Activated T-helper 2 cell treated with anti-CD3 and anti-CD28 coated beads, Interferon-gamma antibody, Interleukin-2, Interleukin-4, amounts not matched to agents 10 μg/mL and 5 μg/mL and 100 μg/mL, durations not matched to agents 14 hours and 24 hours and 36 hours (primary cell): ENCODE results near the gene SEMA3F. TPM values are rescaled to one million over a fixed set of nuclear protein-coding genes. Genes with fewer than 3 reads are reported as not detected.

ENCODE experiments used
- DNase-seq: peaks from one replicate; pipeline ENCODE4 v3.0.0; 2021; ENCODE audit warnings: low spot score
- H3K27ac Mint-ChIP-seq: one replicate; pipeline ENCODE4 v1.8.0; 2021; ENCODE audit warnings: mixed read lengths
- H3K27me3 Mint-ChIP-seq: one replicate; pipeline ENCODE4 v1.8.0; 2021; ENCODE audit warnings: low read depth, mixed read lengths
- H3K36me3 Mint-ChIP-seq: one replicate; pipeline ENCODE4 v1.8.0; 2021; ENCODE audit warnings: low read depth, mixed read lengths
- H3K4me1 Mint-ChIP-seq: one replicate; pipeline ENCODE4 v1.8.0; 2021; ENCODE audit warnings: low read depth, mixed read lengths
- H3K4me3 Mint-ChIP-seq: one replicate; pipeline ENCODE4 v1.8.0; 2021; ENCODE audit warnings: low read depth, mild to moderate bottlenecking, moderate library complexity, mixed read lengths
- H3K9me3 Mint-ChIP-seq: one replicate; pipeline ENCODE4 v1.8.0; 2021; ENCODE audit warnings: mixed read lengths
- intact Hi-C: fragments of 100-400 bp; cut with micrococcal nuclease; formaldehyde crosslinking; loops from one replicate; pipeline ENCODE4 v1.15.1; 2023
- total RNA-seq: library from RNA; stranded (reverse); gene quantifications from 2 replicates; pipeline ENCODE4 v1.2.3, GENCODE V29; 2022

Gene SEMA3F
- total RNA-seq, 1 donor from 2014 or later = 0.21 TPM

DNA sequence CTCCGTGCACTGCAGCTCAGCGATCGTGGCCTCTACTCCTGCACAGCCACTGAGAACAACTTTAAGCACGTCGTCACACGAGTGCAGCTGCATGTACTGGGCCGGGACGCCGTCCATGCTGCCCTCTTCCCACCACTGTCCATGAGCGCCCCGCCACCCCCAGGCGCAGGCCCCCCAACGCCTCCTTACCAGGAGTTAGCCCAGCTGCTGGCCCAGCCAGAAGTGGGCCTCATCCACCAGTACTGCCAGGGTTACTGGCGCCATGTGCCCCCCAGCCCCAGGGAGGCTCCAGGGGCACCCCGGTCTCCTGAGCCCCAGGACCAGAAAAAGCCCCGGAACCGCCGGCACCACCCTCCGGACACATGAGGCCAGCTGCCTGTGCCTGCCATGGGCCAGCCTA lies 32.6 kb downstream of the SEMA3F start:
- H3K27ac Mint-ChIP-seq = no peak overlapping the region
- no peak overlapping the region for H3K4me3 Mint-ChIP-seq
- H3K9me3 Mint-ChIP-seq = no peaks in the 10 kb centered on the region
- peaks cover 2% of the 10 kb centered on the region for H3K4me1 Mint-ChIP-seq
- H3K36me3 Mint-ChIP-seq = no peaks in the 10 kb centered on the region
- no peak for DNase-seq
- peaks cover 2% of the 10 kb centered on the region for H3K27me3 Mint-ChIP-seq
- intact Hi-C loops = loop anchor here (2.0 kb wide), 1 partner anchor 67 kb away; no protein-coding TSS in a partner anchor

DNA sequence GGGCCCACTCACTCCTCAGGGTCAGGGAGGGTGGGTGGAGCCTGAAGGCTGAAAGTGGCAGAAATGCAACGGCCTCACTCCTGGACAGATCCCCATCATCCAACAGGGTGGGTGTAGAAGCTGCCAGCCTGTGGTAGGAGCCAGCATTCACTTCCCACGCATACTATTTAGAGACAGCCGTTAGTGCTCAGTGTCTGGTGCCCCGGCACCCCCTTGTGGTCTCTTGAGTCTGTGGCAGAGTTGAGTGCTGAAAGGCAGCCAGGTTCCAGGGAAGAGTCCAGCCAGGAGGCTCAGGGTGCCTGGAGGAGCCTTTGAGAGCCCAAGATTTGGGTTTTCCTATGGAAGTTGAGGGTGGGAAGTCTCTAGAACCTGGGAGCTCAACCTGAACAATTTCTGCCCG lies 34.1 kb downstream of the SEMA3F start:
- H3K4me3 Mint-ChIP-seq = no peak overlapping the region
- peaks cover 2% of the 10 kb centered on the region for H3K4me1 Mint-ChIP-seq
- H3K36me3 Mint-ChIP-seq = no peaks in the 10 kb centered on the region
- H3K27me3 Mint-ChIP-seq = peaks cover 6% of the 10 kb centered on the region
- no peaks in the 10 kb centered on the region for H3K9me3 Mint-ChIP-seq
- intact Hi-C loops = loop anchor here (2.0 kb wide), 1 partner anchor 68 kb away; no protein-coding TSS in a partner anchor
- H3K27ac Mint-ChIP-seq = no peak overlapping the region
- DNase-seq = peak; percentile 24

DNA sequence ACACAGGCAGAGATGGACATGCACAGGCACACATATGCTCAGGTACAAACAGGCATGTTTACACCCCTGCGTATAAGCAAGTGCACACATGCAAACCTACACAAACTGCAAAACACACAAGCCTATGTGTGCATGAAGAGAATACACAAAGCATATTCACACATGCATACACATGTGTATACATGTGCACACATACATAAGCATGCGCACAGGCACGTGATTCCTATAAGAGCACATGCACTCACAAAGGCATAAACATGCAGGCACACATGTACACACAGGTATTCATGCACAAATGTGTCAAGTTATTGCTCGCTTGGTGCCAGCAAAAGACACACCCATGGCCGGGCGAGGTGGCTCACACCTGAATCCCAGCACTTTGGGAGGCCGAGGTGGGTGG lies 34.9 kb downstream of the SEMA3F start:
- DNase-seq = no peak
- peaks cover 2% of the 10 kb centered on the region for H3K4me1 Mint-ChIP-seq

DNA sequence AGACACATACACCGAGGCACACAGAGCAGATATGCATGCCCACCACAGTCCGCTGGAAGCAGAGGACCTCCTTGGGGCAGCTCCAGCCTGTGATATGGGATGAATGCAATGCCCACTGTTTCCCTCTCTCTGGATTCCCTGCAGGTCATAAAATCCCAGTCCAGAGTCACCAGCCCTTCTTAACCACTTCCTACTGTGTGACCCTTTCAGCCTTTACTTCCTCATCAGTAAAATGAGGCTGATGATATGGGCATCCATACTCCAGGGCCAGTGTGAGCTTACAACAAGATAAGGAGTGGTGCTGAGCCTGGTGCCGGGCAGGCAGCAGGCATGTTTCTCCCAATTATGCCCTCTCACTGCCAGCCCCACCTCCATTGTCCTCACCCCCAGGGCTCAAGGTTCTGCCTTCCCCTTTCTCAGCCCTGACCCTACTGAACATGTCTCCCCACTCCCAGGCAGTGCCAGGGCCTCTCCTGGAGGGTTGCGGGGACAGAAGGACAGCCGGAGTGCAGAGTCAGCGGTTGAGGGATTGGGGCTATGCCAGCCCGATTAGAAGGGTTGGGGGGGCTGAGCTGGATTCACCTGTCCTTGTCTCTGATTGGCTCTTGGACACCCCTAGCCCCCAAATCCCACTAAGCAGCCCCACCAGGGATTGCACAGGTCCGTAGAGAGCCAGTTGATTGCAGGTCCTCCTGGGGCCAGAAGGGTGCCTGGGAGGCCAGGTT lies 36.0 kb downstream of the SEMA3F start, which contains the start of gene GNAT1:
GNAT1 (plus strand) TSS at position 675 of the 725 bp plus-strand sequence. CDS start 116 bp downstream, outside the sequence.
- intact Hi-C loops = loop anchor here (10.0 kb wide), 1 partner anchor 354 kb away; no protein-coding TSS in a partner anchor
- no peak within 1 kb of the TSS for H3K27ac Mint-ChIP-seq
- H3K27me3 Mint-ChIP-seq = peaks cover 13% of the 10 kb centered on the region
- no peaks in the 10 kb centered on the region for H3K36me3 Mint-ChIP-seq
- no peaks in the 10 kb centered on the region for H3K9me3 Mint-ChIP-seq
- no peak for DNase-seq
- no peak within 1 kb of the TSS for H3K4me3 Mint-ChIP-seq
- H3K4me1 Mint-ChIP-seq = peaks cover 2% of the 10 kb centered on the region

More for the DNA sequence above, 34.9 kb downstream of the SEMA3F start:
- Mint-ChIP-seq H3K9me3 (no peaks in the 10 kb centered on the region), H3K27ac (no peak overlapping the region), H3K36me3 (no peaks in the 10 kb centered on the region), H3K27me3 (peaks cover 11% of the 10 kb centered on the region), H3K4me3 (no peak overlapping the region)
- intact Hi-C loops = loop anchor here (2.0 to 10.0 kb wide), 2 partner anchors 69 to 355 kb away; no protein-coding TSS in a partner anchor

DNA sequence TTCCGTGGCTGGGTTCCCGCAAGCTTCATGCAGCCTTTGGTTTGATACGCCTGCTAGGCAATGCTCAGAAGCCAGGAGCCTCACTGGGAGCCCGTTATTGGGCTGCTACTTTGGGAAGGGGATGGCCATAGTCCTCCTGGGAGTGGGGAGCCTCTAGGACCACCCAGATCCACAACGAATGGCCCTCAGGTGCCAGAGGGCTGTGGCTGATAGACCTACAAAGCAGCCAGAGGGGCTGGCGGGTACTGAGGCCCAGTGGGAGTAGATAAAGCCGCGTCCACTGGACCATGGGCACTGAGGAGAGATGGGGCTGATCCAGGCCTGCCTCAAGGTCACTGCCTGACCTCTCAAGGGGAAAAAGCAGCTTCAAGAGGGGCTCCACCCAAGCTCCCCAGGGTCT lies 37.0 kb downstream of the SEMA3F start:
- intact Hi-C loops = loop anchor here (1.0 to 10.0 kb wide), 3 partner anchors 34 to 353 kb away; no protein-coding TSS in a partner anchor
- no peak for DNase-seq
- no peaks in the 10 kb centered on the region for H3K9me3 Mint-ChIP-seq
- peaks cover 18% of the 10 kb centered on the region for H3K27me3 Mint-ChIP-seq
- no peaks in the 10 kb centered on the region for H3K36me3 Mint-ChIP-seq
- H3K27ac Mint-ChIP-seq = no peak overlapping the region
- peaks cover 2% of the 10 kb centered on the region for H3K4me1 Mint-ChIP-seq
- H3K4me3 Mint-ChIP-seq = no peak overlapping the region

DNA sequence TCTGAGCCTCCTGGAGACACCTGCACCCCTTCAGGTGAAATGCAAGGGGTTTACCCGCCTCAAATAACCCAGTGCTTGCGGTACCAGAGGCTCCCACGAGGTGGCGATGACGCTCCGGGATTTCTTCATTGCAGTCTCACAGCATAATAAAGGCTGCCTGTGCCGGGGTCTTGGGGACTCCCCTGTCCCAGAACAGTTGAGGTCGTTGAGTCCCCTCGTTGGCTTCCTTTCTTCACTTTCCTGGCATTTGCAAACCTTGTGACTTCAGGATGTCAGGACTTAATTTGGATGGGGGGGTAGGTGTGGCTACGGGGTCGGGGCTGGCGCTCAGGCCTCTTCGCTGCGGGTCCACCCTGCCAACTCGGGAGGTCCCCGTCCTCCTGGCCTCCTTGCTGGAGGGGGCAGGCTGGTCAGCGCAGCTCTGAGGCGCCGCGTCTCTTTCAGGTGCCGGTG lies 37.6 kb downstream of the SEMA3F start:
- DNase-seq = peak; percentile 75
- Mint-ChIP-seq H3K27ac (no peak overlapping the region), H3K27me3 (peaks cover 20% of the 10 kb centered on the region), H3K4me3 (no peak overlapping the region), H3K4me1 (peaks cover 2% of the 10 kb centered on the region), H3K9me3 (no peaks in the 10 kb centered on the region), H3K36me3 (no peaks in the 10 kb centered on the region)
- intact Hi-C loops = loop anchor here (1.0 to 10.0 kb wide), 3 partner anchors 34 to 352 kb away; no protein-coding TSS in a partner anchor

DNA sequence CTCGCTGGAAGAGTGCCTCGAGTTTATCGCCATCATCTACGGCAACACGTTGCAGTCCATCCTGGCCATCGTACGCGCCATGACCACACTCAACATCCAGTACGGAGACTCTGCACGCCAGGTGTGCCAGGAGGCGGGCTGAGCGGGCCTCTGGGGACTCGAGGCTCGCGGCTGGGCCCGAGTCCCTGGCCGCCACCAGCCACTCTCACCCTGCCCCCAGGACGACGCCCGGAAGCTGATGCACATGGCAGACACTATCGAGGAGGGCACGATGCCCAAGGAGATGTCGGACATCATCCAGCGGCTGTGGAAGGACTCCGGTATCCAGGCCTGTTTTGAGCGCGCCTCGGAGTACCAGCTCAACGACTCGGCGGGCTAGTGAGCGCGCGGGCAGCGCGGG lies 38.2 kb downstream of the SEMA3F start:
- DNase-seq = no peak
- H3K4me1 Mint-ChIP-seq = peaks cover 2% of the 10 kb centered on the region
- no peak overlapping the region for H3K4me3 Mint-ChIP-seq
- H3K36me3 Mint-ChIP-seq = no peaks in the 10 kb centered on the region
- intact Hi-C loops = loop anchor here (10.0 kb wide), 1 partner anchor 352 kb away; no protein-coding TSS in a partner anchor
- H3K9me3 Mint-ChIP-seq = no peaks in the 10 kb centered on the region
- H3K27ac Mint-ChIP-seq = no peak overlapping the region
- peaks cover 20% of the 10 kb centered on the region for H3K27me3 Mint-ChIP-seq

DNA sequence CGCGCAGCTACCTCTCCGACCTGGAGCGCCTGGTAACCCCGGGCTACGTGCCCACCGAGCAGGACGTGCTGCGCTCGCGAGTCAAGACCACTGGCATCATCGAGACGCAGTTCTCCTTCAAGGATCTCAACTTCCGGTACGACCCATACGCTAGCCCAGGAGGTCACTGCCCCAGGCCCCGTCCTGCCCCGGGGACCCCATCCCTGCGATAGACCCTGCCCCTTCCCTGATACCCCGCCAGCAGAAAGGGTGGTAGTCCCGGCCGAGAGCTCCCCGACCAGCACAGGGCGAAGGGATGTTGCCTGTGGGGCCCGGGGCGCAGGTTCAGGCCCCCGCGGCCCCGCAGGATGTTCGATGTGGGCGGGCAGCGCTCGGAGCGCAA lies 38.6 kb downstream of the SEMA3F start:
- Mint-ChIP-seq H3K4me3 (no peak overlapping the region), H3K36me3 (no peaks in the 10 kb centered on the region), H3K9me3 (no peaks in the 10 kb centered on the region), H3K27ac (no peak overlapping the region), H3K27me3 (peaks cover 20% of the 10 kb centered on the region), H3K4me1 (peaks cover 2% of the 10 kb centered on the region)
- intact Hi-C loops = loop anchor here (1.0 to 10.0 kb wide), 2 partner anchors 81 to 351 kb away; no protein-coding TSS in a partner anchor
- no peak for DNase-seq

DNA sequence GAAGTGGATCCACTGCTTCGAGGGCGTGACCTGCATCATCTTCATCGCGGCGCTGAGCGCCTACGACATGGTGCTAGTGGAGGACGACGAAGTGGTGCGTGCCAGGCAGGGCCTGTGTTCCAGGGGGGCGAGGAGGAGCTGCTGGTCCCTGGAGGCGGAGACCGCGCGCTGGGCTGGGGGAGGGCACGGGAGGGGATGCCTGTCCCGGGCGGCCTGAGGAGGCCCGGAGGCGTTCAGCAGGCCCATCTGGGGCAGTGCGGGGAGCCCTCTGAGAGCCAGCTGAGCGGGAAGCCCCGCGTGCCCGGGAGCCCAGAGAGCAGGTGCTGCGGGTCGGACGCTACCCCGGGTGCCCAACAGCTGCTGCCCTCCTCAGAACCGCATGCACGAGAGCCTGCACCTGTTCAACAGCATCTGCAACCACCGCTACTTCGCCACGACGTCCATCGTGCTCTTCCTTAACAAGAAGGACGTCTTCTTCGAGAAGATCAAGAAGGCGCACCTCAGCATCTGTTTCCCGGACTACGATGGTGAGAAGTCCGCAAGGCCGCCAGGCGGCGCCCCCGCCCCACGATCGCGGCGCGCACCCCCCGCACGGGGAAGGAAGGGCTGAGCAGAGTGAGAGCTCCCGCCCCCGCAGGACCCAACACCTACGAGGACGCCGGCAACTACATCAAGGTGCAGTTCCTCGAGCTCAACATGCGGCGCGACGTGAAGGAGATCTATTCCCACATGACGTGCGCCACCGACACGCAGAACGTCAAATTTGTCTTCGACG lies 39.2 kb downstream of the SEMA3F start:
- H3K9me3 Mint-ChIP-seq = no peaks in the 10 kb centered on the region
- no peak overlapping the region for H3K27ac Mint-ChIP-seq
- no peaks in the 10 kb centered on the region for H3K36me3 Mint-ChIP-seq
- peaks cover 2% of the 10 kb centered on the region for H3K4me1 Mint-ChIP-seq
- H3K4me3 Mint-ChIP-seq = no peak overlapping the region
- DNase-seq = peak; percentile 73
- intact Hi-C loops = loop anchor here (1.0 to 10.0 kb wide), 2 partner anchors 80 to 350 kb away; no protein-coding TSS in a partner anchor
- peaks cover 22% of the 10 kb centered on the region for H3K27me3 Mint-ChIP-seq

DNA sequence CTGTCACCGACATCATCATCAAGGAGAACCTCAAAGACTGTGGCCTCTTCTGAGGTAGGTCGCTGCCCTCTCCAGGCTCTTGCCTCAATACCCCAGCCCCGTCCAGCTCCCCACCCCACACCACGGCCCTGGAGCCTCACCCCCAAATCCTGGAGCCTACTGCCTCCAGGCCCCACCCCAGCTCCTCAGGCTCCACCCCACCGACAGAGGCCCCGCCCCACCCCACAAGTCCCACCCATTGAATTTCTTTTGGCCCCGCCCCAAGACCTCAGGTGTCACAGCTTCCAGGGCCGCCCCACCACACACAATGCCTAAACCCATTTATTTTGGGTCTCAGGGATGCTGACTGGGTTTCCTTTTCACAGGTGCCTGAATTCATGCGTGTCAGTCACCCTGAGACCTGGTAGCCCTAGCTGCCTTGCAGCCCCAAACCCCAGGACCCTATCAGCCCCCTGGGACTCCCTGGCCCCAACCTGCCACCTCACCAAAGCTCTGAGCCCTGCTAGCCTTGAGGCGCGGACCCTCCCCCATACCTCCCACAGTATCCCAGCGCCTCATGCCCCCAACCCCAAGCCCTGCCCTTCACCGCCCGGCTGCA lies 39.9 kb downstream of the SEMA3F start:
- intact Hi-C loops = loop anchor here (1.0 to 10.0 kb wide), 2 partner anchors 79 to 350 kb away; no protein-coding TSS in a partner anchor
- Mint-ChIP-seq H3K4me1 (peaks cover 2% of the 10 kb centered on the region), H3K4me3 (no peak overlapping the region), H3K27ac (no peak overlapping the region), H3K9me3 (no peaks in the 10 kb centered on the region), H3K36me3 (no peaks in the 10 kb centered on the region), H3K27me3 (peaks cover 22% of the 10 kb centered on the region)
- no peak for DNase-seq

DNA sequence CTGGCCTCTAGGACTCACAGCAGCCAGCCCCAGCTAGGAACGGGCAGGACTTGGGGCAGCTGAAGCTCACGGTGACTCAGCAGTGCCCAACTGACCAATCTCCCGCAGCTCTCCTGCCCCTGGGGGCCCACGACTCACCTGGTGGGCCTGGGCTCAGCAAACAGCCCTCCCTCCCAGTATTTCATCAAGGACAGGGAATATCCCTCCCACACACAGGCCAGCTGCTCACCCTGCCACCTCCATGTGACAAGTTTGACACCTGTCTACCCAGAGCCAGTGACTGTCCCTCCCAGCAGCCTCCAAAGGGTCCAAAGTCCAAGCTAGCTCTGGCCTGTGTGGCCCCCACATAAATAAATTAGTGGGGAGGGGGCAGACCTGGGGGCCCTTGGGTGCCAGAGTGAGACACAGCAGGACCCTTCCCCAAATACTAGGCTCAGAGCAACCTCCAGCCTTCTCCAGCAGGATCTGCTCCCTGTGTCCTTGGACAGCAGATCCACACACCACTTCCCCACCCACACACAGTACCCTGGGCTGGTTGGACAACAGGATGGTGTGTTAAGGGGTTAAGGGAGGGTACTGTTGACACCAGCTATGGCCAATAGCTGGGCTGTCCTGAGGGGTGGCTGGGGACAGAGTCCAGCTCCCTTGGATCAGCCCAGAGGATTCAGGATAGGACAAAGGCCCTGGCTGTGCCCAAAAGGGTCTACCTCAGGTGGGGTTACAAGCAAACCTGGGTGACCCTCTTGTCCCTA lies 40.6 kb downstream of the SEMA3F start:
- intact Hi-C loops = loop anchor here (10.0 kb wide), 1 partner anchor 349 kb away; no protein-coding TSS in a partner anchor
- Mint-ChIP-seq H3K4me3 (no peak overlapping the region), H3K27me3 (peaks cover 22% of the 10 kb centered on the region)

More for the DNA sequence above, 40.6 kb downstream of the SEMA3F start:
- Mint-ChIP-seq H3K36me3 (no peaks in the 10 kb centered on the region), H3K9me3 (no peaks in the 10 kb centered on the region), H3K4me1 (peaks cover 2% of the 10 kb centered on the region), H3K27ac (no peak overlapping the region)
- no peak for DNase-seq
